ENCODE measurements around the gene LAMB3.

Gene LAMB3

GRCh38 chr1:209659909-209660308, 7.7 kb upstream of the LAMB3 start:
- ChIA-PET CTCF (no interaction called here), POLR2A (no interaction called here)
- Histone ChIP-seq H3K9me3 (ENCODE audit: control insufficient read depth, insufficient read depth, low read depth, low read length) (no peaks in the 10 kb centered on the region), H3K4me3 (ENCODE audit: low read depth, low read length) (no peak overlapping the region), H3K4me1 (ENCODE audit: control insufficient read depth, insufficient read depth, low read length) (no peaks in the 10 kb centered on the region), H3K36me3 (ENCODE audit: control insufficient read depth in 2 of 2, insufficient read depth in 1 of 2, low read length in 2 of 2) (no peaks in the 10 kb centered on the region), H3K27ac (ENCODE audit: extremely low read depth, low read depth, low read length) (no peak overlapping the region)
- TF ChIP-seq ZBTB8A (tag by site-specific recombination; IDR thresholded peaks at IDR 0.05) = no peak
- no peak for TF ChIP-seq ZNF777 (tag by site-specific recombination; IDR thresholded peaks at IDR 0.05; ENCODE audit: borderline replicate concordance)
- TF ChIP-seq ZNF157 (tag by site-specific recombination; IDR thresholded peaks at IDR 0.05) = no peak
- no peak for TF ChIP-seq ATF2 (tag by site-specific recombination; IDR thresholded peaks at IDR 0.05; ENCODE audit: low read depth)
- TF ChIP-seq ZNF121 (tag by site-specific recombination; IDR thresholded peaks at IDR 0.05) = no peak
- no peak for TF ChIP-seq BCL11B (tag by site-specific recombination; IDR thresholded peaks at IDR 0.05; ENCODE audit: low read depth)
- TF ChIP-seq ZFP41 (tag by site-specific recombination; IDR thresholded peaks at IDR 0.05; ENCODE audit: borderline replicate concordance) = no peak
- no peak for TF ChIP-seq KLF17 (tag by site-specific recombination; IDR thresholded peaks at IDR 0.05)
- no peak for TF ChIP-seq HOXA7 (CRISPR knock-in tag; IDR thresholded peaks at IDR 0.05; ENCODE audit: borderline replicate concordance)
- TF ChIP-seq ZBTB1 (tag by site-specific recombination; IDR thresholded peaks at IDR 0.05) = no peak
- TF ChIP-seq GFI1B (tag by site-specific recombination; IDR thresholded peaks at IDR 0.05) = no peak
- TF ChIP-seq KLF10 (tag by site-specific recombination; IDR thresholded peaks at IDR 0.05) = no peak
- no peak for TF ChIP-seq ZNF266 (tag by site-specific recombination; IDR thresholded peaks at IDR 0.05; ENCODE audit: low read depth)

GRCh38 chr1:209657918-209658317, 5.7 kb upstream of the LAMB3 start:
- no peak for TF ChIP-seq ZNF777 (tag by site-specific recombination; IDR thresholded peaks at IDR 0.05; ENCODE audit: borderline replicate concordance)
- TF ChIP-seq SCRT2 (tag by site-specific recombination; IDR thresholded peaks at IDR 0.05) = no peak
- TF ChIP-seq ZBTB8A (tag by site-specific recombination; IDR thresholded peaks at IDR 0.05) = no peak
- TF ChIP-seq ZNF501 (tag by site-specific recombination; IDR thresholded peaks at IDR 0.05) = no peak
- no peak for TF ChIP-seq ZNF121 (tag by site-specific recombination; IDR thresholded peaks at IDR 0.05)
- peaks cover 5% of the 10 kb centered on the region for H3K4me1 ChIP-seq (ENCODE audit: control insufficient read depth, insufficient read depth, low read length)
- H3K36me3 ChIP-seq (ENCODE audit: control insufficient read depth in 2 of 2, insufficient read depth in 1 of 2, low read length in 2 of 2) = no peaks in the 10 kb centered on the region
- ChIA-PET CTCF (interaction anchor here (0.6 to 1.7 kb wide), 3 partner anchors 9 to 92 kb away, joined by 3 to 4 read pairs (median 3); no protein-coding TSS in a partner anchor), POLR2A (no interaction called here)
- H3K9me3 ChIP-seq (ENCODE audit: control insufficient read depth, insufficient read depth, low read depth, low read length) = no peaks in the 10 kb centered on the region
- H3K4me3 ChIP-seq (ENCODE audit: low read depth, low read length) = no peak overlapping the region
- H3K27ac ChIP-seq (ENCODE audit: extremely low read depth, low read depth, low read length) = no peak overlapping the region

- Histone ChIP-seq H3K4me3 (ENCODE audit: low read depth, low read length) (no peak overlapping the region), H3K36me3 (ENCODE audit: control insufficient read depth in 2 of 2, insufficient read depth in 1 of 2, low read length in 2 of 2) (no peaks in the 10 kb centered on the region), H3K27ac (ENCODE audit: extremely low read depth, low read depth, low read length) (no peak overlapping the region), H3K9me3 (ENCODE audit: control insufficient read depth, insufficient read depth, low read depth, low read length) (no peaks in the 10 kb centered on the region), H3K4me1 (ENCODE audit: control insufficient read depth, insufficient read depth, low read length) (peaks cover 11% of the 10 kb centered on the region)
- ChIA-PET POLR2A (no interaction called here), CTCF (interaction anchor here (0.9 to 1.7 kb wide), 2 partner anchors 10 to 40 kb away, joined by 3 to 4 read pairs; no protein-coding TSS in a partner anchor)
- TF ChIP-seq ZBTB21 (tag by site-specific recombination; IDR thresholded peaks at IDR 0.05) (no peak), ZNF2 (tag by site-specific recombination; IDR thresholded peaks at IDR 0.05) (no peak), ZNF239 (tag by site-specific recombination; IDR thresholded peaks at IDR 0.05) (no peak), ZNF585B (tag by site-specific recombination; IDR thresholded peaks at IDR 0.05) (no peak), TRIM28 (IDR thresholded peaks at IDR 0.05; ENCODE audit: borderline replicate concordance, low read length) (no peak), ZNF138 (tag by site-specific recombination; IDR thresholded peaks at IDR 0.05; ENCODE audit: borderline replicate concordance) (no peak), ZNF639 (tag by site-specific recombination; IDR thresholded peaks at IDR 0.05) (no peak), ZNF658 (tag by site-specific recombination; IDR thresholded peaks at IDR 0.05) (no peak)
Measured at GRCh38 chr1:209657140-209657879, 5.1 kb upstream of the LAMB3 start.

All from HEK293 (cell line).